MCF 10A (cell line): ENCODE data around the gene RAF1. TPM values are rescaled to one million over a fixed set of nuclear protein-coding genes. Genes with fewer than 3 reads are reported as not detected.

Experiments used
- BruUV-seq: library from RNA; stranded (reverse); fragments of 400-500 nt; replicated peaks from 2 replicates; lab custom pipeline; 2021; lab: Mats Ljungman, UMichigan
- CTCF ChIA-PET: fragments of 300-600 bp; sonication (Branson Sonifier 250); formaldehyde crosslinking; extraction: SDS; loops from one replicate; lab custom pipeline; 2021; ENCODE audit warnings: antibody characterized with exemption, inconsistent platforms; lab: Yijun Ruan, JAX
- POLR2A ChIA-PET: fragments of 300-600, 350-650 bp; sonication (Branson Sonifier 250); formaldehyde crosslinking; extraction: SDS; loops from one replicate; lab custom pipeline; 2020; ENCODE audit warnings: antibody characterized with exemption, inconsistent platforms; lab: Yijun Ruan, JAX
- DNase-seq: peaks from one replicate; pipeline ENCODE4 v3.0.0-alpha.2; 2018; ENCODE audit not compliant: unreplicated experiment
- H3K27ac Mint-ChIP-seq: one replicate; pipeline ENCODE4 v1.8.0; 2022; ENCODE audit warnings: mild to moderate bottlenecking, low read depth, mixed read lengths; ENCODE audit not compliant: unreplicated experiment
- H3K27me3 Mint-ChIP-seq: one replicate; pipeline ENCODE4 v1.8.0; 2022; ENCODE audit warnings: mixed read lengths; ENCODE audit not compliant: insufficient read depth, unreplicated experiment
- H3K36me3 Mint-ChIP-seq: one replicate; pipeline ENCODE4 v1.8.0; 2022; ENCODE audit warnings: mild to moderate bottlenecking, moderate library complexity, mixed read lengths; ENCODE audit not compliant: insufficient read depth, unreplicated experiment
- H3K4me1 Mint-ChIP-seq: one replicate; pipeline ENCODE4 v1.8.0; 2022; ENCODE audit warnings: mixed read lengths; ENCODE audit not compliant: insufficient read depth, unreplicated experiment
- H3K4me3 Mint-ChIP-seq: one replicate; pipeline ENCODE4 v1.8.0; 2022; ENCODE audit warnings: mild to moderate bottlenecking, moderate library complexity, mixed read lengths; ENCODE audit not compliant: unreplicated experiment
- H3K9me3 Mint-ChIP-seq: one replicate; pipeline ENCODE4 v1.8.0; 2022; ENCODE audit warnings: mixed read lengths; ENCODE audit not compliant: unreplicated experiment
- intact Hi-C: fragments of 100-400 bp; cut with micrococcal nuclease; formaldehyde crosslinking; loops from 2 replicates; pipeline ENCODE4 v1.14.1; 2022
- total RNA-seq: library from RNA; stranded (reverse); gene quantifications from 2 replicates; pipeline ENCODE4 v1.2.3, GENCODE V29; 2022
- TF ChIP-seq, protein P1 (sequence below): fragments of 200-600 bp; IDR thresholded peaks from one replicate; pipeline ENCODE4 v1.8.0; 2022; ENCODE audit warnings: antibody characterized with exemption, mild to moderate bottlenecking; ENCODE audit not compliant: unreplicated experiment

Gene RAF1
- total RNA-seq, 1 experiment from 2014 or later = 76.8 TPM

DNA sequence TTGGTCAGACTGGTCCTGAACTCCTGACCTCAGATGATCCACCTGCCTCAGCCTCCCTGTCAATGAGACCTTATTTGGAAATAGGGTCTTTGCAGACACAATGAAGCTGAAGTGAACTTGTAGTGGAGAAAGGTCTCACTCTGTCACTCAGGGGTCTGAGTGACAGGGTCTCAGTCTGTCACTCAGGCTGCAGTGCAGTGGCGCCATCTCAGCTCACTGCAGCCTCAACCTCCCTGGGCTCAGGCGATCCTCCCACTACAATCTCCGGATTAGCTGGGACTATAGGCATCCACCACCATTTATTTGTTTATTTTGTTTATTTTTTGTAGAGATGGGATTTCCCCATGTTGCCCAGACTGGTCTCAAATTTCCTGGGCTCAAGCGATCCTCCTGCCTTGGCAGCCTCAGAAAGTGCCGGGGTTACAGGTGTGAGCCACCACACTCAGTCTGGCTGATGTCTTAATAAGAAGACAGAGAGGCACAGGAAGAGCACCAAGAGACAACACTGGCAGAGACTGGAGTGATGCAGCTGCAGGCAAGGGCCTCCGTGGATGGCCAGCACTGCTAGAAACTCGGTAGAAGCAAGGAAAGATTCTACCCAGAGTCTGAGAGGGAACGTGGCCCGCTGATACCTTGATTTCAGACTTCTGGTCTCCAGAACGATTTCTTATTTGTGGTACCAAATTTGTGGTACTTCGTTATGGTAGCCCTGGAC, 26.2 kb upstream of the RAF1 start:
- H3K36me3 Mint-ChIP-seq = no peaks in the 10 kb centered on the region
- no TSS peak for BruUV-seq
- H3K27ac Mint-ChIP-seq = no peak overlapping the region
- ChIA-PET CTCF (interaction anchor here (0.6 kb wide), 1 partner anchor 305 kb away, joined by 3 read pairs; no protein-coding TSS in a partner anchor), POLR2A (interaction anchor here (0.7 kb wide), 1 partner anchor 160 kb away, joined by 3 read pairs; no protein-coding TSS in a partner anchor)
- no peak overlapping the region for H3K4me3 Mint-ChIP-seq
- TF ChIP-seq, protein P1, sequence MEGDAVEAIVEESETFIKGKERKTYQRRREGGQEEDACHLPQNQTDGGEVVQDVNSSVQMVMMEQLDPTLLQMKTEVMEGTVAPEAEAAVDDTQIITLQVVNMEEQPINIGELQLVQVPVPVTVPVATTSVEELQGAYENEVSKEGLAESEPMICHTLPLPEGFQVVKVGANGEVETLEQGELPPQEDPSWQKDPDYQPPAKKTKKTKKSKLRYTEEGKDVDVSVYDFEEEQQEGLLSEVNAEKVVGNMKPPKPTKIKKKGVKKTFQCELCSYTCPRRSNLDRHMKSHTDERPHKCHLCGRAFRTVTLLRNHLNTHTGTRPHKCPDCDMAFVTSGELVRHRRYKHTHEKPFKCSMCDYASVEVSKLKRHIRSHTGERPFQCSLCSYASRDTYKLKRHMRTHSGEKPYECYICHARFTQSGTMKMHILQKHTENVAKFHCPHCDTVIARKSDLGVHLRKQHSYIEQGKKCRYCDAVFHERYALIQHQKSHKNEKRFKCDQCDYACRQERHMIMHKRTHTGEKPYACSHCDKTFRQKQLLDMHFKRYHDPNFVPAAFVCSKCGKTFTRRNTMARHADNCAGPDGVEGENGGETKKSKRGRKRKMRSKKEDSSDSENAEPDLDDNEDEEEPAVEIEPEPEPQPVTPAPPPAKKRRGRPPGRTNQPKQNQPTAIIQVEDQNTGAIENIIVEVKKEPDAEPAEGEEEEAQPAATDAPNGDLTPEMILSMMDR = no peak
- no peaks in the 10 kb centered on the region for H3K4me1 Mint-ChIP-seq
- H3K27me3 Mint-ChIP-seq = no peaks in the 10 kb centered on the region
- intact Hi-C loops = no loop called here
- no peaks in the 10 kb centered on the region for H3K9me3 Mint-ChIP-seq
- DNase-seq = no peak

DNA sequence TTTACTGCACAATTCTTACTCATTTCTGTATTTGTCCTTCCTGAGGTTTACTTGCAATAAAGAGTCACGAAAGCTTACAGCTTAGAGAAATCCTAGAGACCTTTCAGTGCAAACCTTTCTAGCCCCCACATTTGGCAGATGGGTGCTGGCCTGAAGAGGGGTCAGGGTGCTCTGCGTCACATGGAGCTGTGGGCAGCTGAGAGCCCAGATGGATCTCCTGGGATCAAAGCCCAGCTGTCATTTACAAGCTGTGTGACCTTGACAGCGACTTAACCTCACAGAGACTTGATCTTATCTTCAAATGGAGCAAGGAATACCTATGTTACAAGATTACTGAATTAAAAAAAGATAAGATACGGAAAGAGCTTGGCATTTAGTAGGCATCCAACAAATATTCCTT, 24.0 kb upstream of the RAF1 start:
- DNase-seq = no peak
- CTCF ChIA-PET = interaction anchor here (0.6 to 1.1 kb wide), 5 partner anchors 11 to 71 kb away, joined by 3 to 7 read pairs (median 3); partner anchors contain the start of gene TMEM40
- Mint-ChIP-seq H3K4me3 (no peak overlapping the region), H3K9me3 (no peaks in the 10 kb centered on the region), H3K4me1 (no peaks in the 10 kb centered on the region), H3K27me3 (no peaks in the 10 kb centered on the region), H3K27ac (no peak overlapping the region), H3K36me3 (no peaks in the 10 kb centered on the region)
- intact Hi-C loops = no loop called here
- TF ChIP-seq, protein P1 = no peak
- POLR2A ChIA-PET = interaction anchor here (0.6 to 1.1 kb wide), 2 partner anchors 20 to 24 kb away, joined by 4 read pairs; partner anchors contain the start of gene RAF1
- BruUV-seq = no TSS peak

DNA sequence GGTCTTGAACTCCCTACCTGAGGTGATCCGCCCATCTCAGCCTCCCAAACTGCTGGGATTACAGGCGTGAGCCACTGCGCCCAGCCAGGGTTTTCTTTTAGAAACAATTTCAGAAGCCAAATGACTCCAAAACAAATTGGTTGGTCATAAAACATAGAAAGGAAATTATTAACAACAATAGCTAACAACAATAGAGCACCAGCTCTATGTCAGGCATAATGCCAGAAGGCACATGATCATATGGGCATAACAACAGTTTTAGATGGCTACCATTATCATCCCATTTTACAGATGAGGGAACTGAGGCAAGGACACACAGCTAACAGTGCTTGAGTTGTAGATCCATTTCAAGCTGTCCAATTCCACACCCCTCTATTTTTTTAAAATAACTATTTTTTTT, 22.2 kb upstream of the RAF1 start:
- POLR2A ChIA-PET = interaction anchor here (1.4 kb wide), 1 partner anchor 22 kb away, joined by 4 read pairs; the partner anchor contains the start of gene RAF1
- Mint-ChIP-seq H3K36me3 (no peaks in the 10 kb centered on the region), H3K27ac (no peak overlapping the region), H3K4me3 (no peak overlapping the region), H3K27me3 (no peaks in the 10 kb centered on the region), H3K9me3 (no peaks in the 10 kb centered on the region), H3K4me1 (peaks cover 11% of the 10 kb centered on the region)
- intact Hi-C loops = no loop called here
- CTCF ChIA-PET = interaction anchor here (1.1 kb wide), 1 partner anchor 10 kb away, joined by 4 read pairs; no protein-coding TSS in a partner anchor
- no TSS peak for BruUV-seq
- TF ChIP-seq, protein P1 = no peak
- DNase-seq = no peak

DNA sequence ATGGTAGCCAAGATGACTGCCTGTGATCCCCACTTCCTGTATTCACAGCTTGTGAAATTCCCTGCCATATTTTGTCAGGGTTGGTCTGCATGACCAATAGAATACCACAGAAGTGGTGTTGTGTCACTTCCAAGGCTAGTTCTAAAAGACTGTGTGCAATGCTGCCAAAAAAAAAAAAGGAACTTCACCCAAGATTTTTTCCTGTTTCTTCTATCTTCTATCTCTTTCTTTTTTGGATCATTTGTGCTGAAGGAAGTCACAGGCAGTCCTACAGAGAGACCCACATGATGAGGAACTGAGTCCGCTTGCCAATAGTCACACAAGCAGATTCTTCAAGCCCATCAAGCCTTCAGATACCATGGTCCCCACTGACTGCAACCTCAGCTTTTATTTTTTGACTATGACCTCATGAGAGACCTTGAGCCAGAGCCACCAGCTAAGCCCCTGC, 18.1 kb upstream of the RAF1 start:
- H3K36me3 Mint-ChIP-seq = no peaks in the 10 kb centered on the region
- no peaks in the 10 kb centered on the region for H3K9me3 Mint-ChIP-seq
- no peaks in the 10 kb centered on the region for H3K27me3 Mint-ChIP-seq
- no TSS peak for BruUV-seq
- TF ChIP-seq, protein P1 = no peak
- H3K4me1 Mint-ChIP-seq = peaks cover 11% of the 10 kb centered on the region
- no peak overlapping the region for H3K4me3 Mint-ChIP-seq
- POLR2A ChIA-PET = interaction anchor here (0.6 to 4.8 kb wide), 5 partner anchors 14 to 120 kb away, joined by 4 to 46 read pairs (median 4); partner anchors contain the start of gene RAF1
- CTCF ChIA-PET = interaction anchor here (0.9 kb wide), 2 partner anchors 28 to 38 kb away, joined by 3 to 4 read pairs; no protein-coding TSS in a partner anchor
- H3K27ac Mint-ChIP-seq = peak overlapping the region; percentile 8
- intact Hi-C loops = no loop called here
- peak; percentile 76 for DNase-seq
